AG04450 (cell line): ENCODE measurements around the gene FNBP1. TPM values are rescaled to one million over a fixed set of nuclear protein-coding genes. Genes with fewer than 3 reads are reported as not detected.

Source experiments
- CTCF ChIA-PET: fragments of 300-600, 350-600 bp; formaldehyde crosslinking; extraction: SDS; loops from one replicate; lab custom pipeline; 2022; ENCODE audit warnings: antibody characterized with exemption, inconsistent platforms; lab: Charles Lee
- POLR2A ChIA-PET: fragments of 350-600 bp; formaldehyde crosslinking; extraction: SDS; loops from one replicate; lab custom pipeline; 2021; ENCODE audit warnings: antibody characterized with exemption, inconsistent platforms; lab: Yijun Ruan, JAX
- DNase-seq: peaks from one replicate; pipeline ENCODE4 v3.0.0-alpha.2; 2011; ENCODE audit warnings: low read depth, low spot score
- H3K27ac ChIP-seq: one replicate; pipeline ENCODE4 v1.5.1; 2012; ENCODE audit warnings: low read depth, low read length, control low read depth
- H3K27me3 ChIP-seq: one replicate; pipeline ENCODE4 v1.6.0; 2012; ENCODE audit warnings: low read length; ENCODE audit not compliant: control insufficient read depth, insufficient read depth
- H3K4me3 ChIP-seq: 2 replicates; pipeline ENCODE4 v1.5.1; 2011; ENCODE audit warnings: mild to moderate bottlenecking, low read depth, low read length, control low read depth
- H3K9me3 ChIP-seq: 2 replicates; pipeline ENCODE4 v1.5.1; 2012; ENCODE audit warnings: low read length; ENCODE audit not compliant: control insufficient read depth, insufficient read depth
- polyA plus RNA-seq: library from polyadenylated mRNA; depleted of rRNA; stranded (reverse); fragments of >200 nt; gene quantifications from 2 replicates; pipeline ENCODE4 v1.2.3, GENCODE V29; 2011
- TF ChIP-seq, protein P1 (sequence below): IDR thresholded peaks from 2 replicates; pipeline ENCODE4 v1.5.1; 2011; ENCODE audit warnings: low read depth, low read length, control low read depth, inconsistent platforms

FNBP1 gene
- polyA plus RNA-seq, 1 experiment, result 22.3 TPM

GRCh38 chr9:130078547-130078946 is 35.6 kb upstream of the FNBP1 start:
- H3K27me3 ChIP-seq, result no peaks in the 10 kb centered on the region
- ChIA-PET POLR2A (no interaction called here), CTCF (no interaction called here)
- peak overlapping the region; percentile 31 for H3K27ac ChIP-seq
- H3K4me3 ChIP-seq, result no peak overlapping the region
- TF ChIP-seq, protein P1, sequence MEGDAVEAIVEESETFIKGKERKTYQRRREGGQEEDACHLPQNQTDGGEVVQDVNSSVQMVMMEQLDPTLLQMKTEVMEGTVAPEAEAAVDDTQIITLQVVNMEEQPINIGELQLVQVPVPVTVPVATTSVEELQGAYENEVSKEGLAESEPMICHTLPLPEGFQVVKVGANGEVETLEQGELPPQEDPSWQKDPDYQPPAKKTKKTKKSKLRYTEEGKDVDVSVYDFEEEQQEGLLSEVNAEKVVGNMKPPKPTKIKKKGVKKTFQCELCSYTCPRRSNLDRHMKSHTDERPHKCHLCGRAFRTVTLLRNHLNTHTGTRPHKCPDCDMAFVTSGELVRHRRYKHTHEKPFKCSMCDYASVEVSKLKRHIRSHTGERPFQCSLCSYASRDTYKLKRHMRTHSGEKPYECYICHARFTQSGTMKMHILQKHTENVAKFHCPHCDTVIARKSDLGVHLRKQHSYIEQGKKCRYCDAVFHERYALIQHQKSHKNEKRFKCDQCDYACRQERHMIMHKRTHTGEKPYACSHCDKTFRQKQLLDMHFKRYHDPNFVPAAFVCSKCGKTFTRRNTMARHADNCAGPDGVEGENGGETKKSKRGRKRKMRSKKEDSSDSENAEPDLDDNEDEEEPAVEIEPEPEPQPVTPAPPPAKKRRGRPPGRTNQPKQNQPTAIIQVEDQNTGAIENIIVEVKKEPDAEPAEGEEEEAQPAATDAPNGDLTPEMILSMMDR, result no peak
- no peak for DNase-seq
- no peaks in the 10 kb centered on the region for H3K9me3 ChIP-seq

DNA sequence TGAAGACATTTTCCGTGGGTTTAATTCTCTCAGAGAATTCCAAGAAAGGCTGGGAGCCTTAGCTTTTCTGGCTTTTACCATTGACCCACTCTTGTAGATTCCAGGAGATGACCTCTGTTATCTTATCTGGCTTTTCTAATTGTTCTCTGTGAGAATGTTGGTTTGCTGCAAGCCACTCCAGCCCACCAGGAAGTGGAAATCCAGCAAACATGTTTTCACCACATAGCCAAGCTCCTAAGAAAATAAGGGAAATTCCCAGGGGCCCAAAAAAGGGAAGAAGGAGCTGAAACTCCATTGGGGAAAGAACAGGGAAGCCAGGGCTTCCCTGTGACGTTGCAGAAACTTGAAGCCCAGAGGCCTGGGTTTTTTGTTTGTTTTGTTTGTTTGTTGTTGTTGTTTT is 30.4 kb upstream of the FNBP1 start:
- H3K27ac ChIP-seq, result no peak overlapping the region
- H3K27me3 ChIP-seq, result no peaks in the 10 kb centered on the region
- DNase-seq, result no peak
- no peak overlapping the region for H3K4me3 ChIP-seq
- H3K9me3 ChIP-seq, result no peaks in the 10 kb centered on the region
- ChIA-PET POLR2A (interaction anchor here (1.6 kb wide), 1 partner anchor 239 kb away, joined by 3 read pairs; no protein-coding TSS in a partner anchor), CTCF (no interaction called here)
- TF ChIP-seq, protein P1, result no peak

GRCh38 chr9:130072515-130073235 is 29.7 kb upstream of the FNBP1 start:
- CTCF ChIA-PET, result no interaction called here
- Histone ChIP-seq H3K27ac (no peak overlapping the region), H3K9me3 (no peaks in the 10 kb centered on the region), H3K27me3 (no peaks in the 10 kb centered on the region), H3K4me3 (no peak overlapping the region)
- no peak for DNase-seq
- POLR2A ChIA-PET, result interaction anchor here (1.6 kb wide), 1 partner anchor 238 kb away, joined by 3 read pairs; no protein-coding TSS in a partner anchor
- TF ChIP-seq, protein P1, result no peak

GRCh38 chr9:130069048-130069447 is 26.1 kb upstream of the FNBP1 start:
- Histone ChIP-seq H3K27me3 (no peaks in the 10 kb centered on the region), H3K4me3 (no peak overlapping the region), H3K9me3 (no peaks in the 10 kb centered on the region), H3K27ac (no peak overlapping the region)
- TF ChIP-seq, protein P1, result no peak
- POLR2A ChIA-PET, result no interaction called here
- CTCF ChIA-PET, result interaction anchor here (0.7 kb wide), 1 partner anchor 30 kb away, joined by 3 read pairs; no protein-coding TSS in a partner anchor
- DNase-seq, result no peak

- H3K4me3 ChIP-seq, result no peak overlapping the region
- CTCF ChIA-PET, result no interaction called here
- POLR2A ChIA-PET, result no interaction called here
- H3K27me3 ChIP-seq, result no peaks in the 10 kb centered on the region
- no peak for DNase-seq
- H3K9me3 ChIP-seq, result no peaks in the 10 kb centered on the region
- no peak overlapping the region for H3K27ac ChIP-seq
- TF ChIP-seq, protein P1, result no peak
Measured at GRCh38 chr9:130064621-130065020, 21.6 kb upstream of the FNBP1 start.
